GM23338 (cell line): ENCODE results near the gene SYT15. TPM values are rescaled to one million over a fixed set of nuclear protein-coding genes. Genes with fewer than 3 reads are reported as not detected.

ENCODE experiments used
- ATAC-seq: fragments of 200-7000 bp; cut with Tn5 transposase; 3 replicates; pipeline ENCODE4 v1.9.1; 2020
- DNase-seq: peaks from one replicate; pipeline ENCODE4 v3.0.0-alpha.2; 2015; ENCODE audit warnings: low spot score
- H2AFZ ChIP-seq: fragments of 200-600 bp; sonication (generic); 2 replicates; pipeline ENCODE4 v1.8.0; 2016; ENCODE audit warnings: antibody characterized with exemption, mild to moderate bottlenecking, moderate library complexity
- H3F3A ChIP-seq: fragments of 200-600 bp; sonication (generic); replicated peaks from 2 replicates; pipeline ENCODE4 v1.8.0; 2017; ENCODE audit warnings: antibody characterized with exemption, mixed run types, low read depth
- H3K27ac ChIP-seq: fragments of 200-600 bp; sonication (generic); 2 replicates; pipeline ENCODE4 v1.6.1; 2016; ENCODE audit warnings: low read depth
- H3K27me3 ChIP-seq: fragments of 200-600 bp; sonication (generic); 2 replicates; pipeline ENCODE4 v1.8.0; 2016; ENCODE audit warnings: mild to moderate bottlenecking, mixed run types, moderate library complexity; ENCODE audit not compliant: insufficient read depth
- H3K36me3 ChIP-seq: fragments of 200-600 bp; sonication (generic); 2 replicates; pipeline ENCODE4 v1.8.0; 2016; ENCODE audit warnings: mild to moderate bottlenecking; ENCODE audit not compliant: insufficient read depth
- H3K4me1 ChIP-seq: fragments of 200-600 bp; sonication (generic); 2 replicates; pipeline ENCODE4 v1.8.0; 2016; ENCODE audit warnings: mild to moderate bottlenecking, moderate library complexity; ENCODE audit not compliant: insufficient read depth
- H3K4me2 ChIP-seq: fragments of 200-600 bp; sonication (generic); 2 replicates; pipeline ENCODE4 v1.7.1; 2017; ENCODE audit warnings: mixed run types
- H3K4me3 ChIP-seq: fragments of 200-600 bp; sonication (generic); 2 replicates; pipeline ENCODE4 v1.6.1; 2016; ENCODE audit warnings: mixed run types
- H3K79me2 ChIP-seq: fragments of 200-600 bp; sonication (generic); replicated peaks from 2 replicates; pipeline ENCODE4 v1.8.0; 2017; ENCODE audit warnings: mild to moderate bottlenecking; ENCODE audit not compliant: insufficient read depth
- H3K9me2 ChIP-seq: fragments of 200-600 bp; sonication (generic); 2 replicates; pipeline ENCODE4 v1.8.0; 2017; ENCODE audit not compliant: insufficient read depth
- H4K20me1 ChIP-seq: fragments of 200-600 bp; sonication (generic); replicated peaks from 2 replicates; pipeline ENCODE4 v1.8.0; 2017; ENCODE audit warnings: mild to moderate bottlenecking; ENCODE audit not compliant: insufficient read depth
- H3K27ac Mint-ChIP-seq: 2 replicates; pipeline ENCODE4 v1.8.0; 2020; ENCODE audit warnings: inconsistent platforms, mild to moderate bottlenecking, moderate library complexity, mixed read lengths
- H3K27me3 Mint-ChIP-seq: 3 replicates; pipeline ENCODE4 v1.8.0; 2022; ENCODE audit warnings: low read depth, mild to moderate bottlenecking, moderate library complexity, mixed read lengths, inconsistent platforms; ENCODE audit not compliant: insufficient read depth, poor library complexity
- H3K36me3 Mint-ChIP-seq: 3 replicates; pipeline ENCODE4 v1.8.0; 2021; ENCODE audit warnings: low read depth, mild to moderate bottlenecking, inconsistent platforms, moderate library complexity, mixed read lengths
- H3K4me1 Mint-ChIP-seq: 3 replicates; pipeline ENCODE4 v1.8.0; 2020; ENCODE audit warnings: mild to moderate bottlenecking, inconsistent platforms, mixed read lengths
- H3K4me3 Mint-ChIP-seq: 3 replicates; pipeline ENCODE4 v1.8.0; 2021; ENCODE audit warnings: moderate library complexity, mild to moderate bottlenecking, inconsistent platforms, mixed read lengths
- H3K9me3 Mint-ChIP-seq: 3 replicates; pipeline ENCODE4 v1.8.0; 2020; ENCODE audit warnings: moderate library complexity, mild to moderate bottlenecking, inconsistent platforms, mixed read lengths
- CREB1 ChIP-seq: fragments of 250-450 bp; sonication (Bioruptor Pico); IDR thresholded peaks from 2 replicates; pipeline ENCODE4 v1.5.0; 2020; ENCODE audit warnings: low read depth, mild to moderate bottlenecking, moderate library complexity
- CTCF ChIP-seq, 2 experiments: fragments of 200-600 bp in 1 of 2; sonication (generic) in 1 of 2; conservative IDR thresholded peaks; 2 replicates each; pipeline versions ENCODE4 v1.5.1 to v1.6.1; 2016 to 2017; ENCODE audit warnings: antibody characterized with exemption in 2 of 2, low read depth in 2 of 2, mild to moderate bottlenecking in 2 of 2, moderate library complexity in 1 of 2
- EZH2phosphoT487 ChIP-seq: fragments of 200-600 bp; sonication (generic); IDR thresholded peaks from one replicate; pipeline ENCODE4 v1.8.1; 2018; ENCODE audit warnings: antibody characterized with exemption; ENCODE audit not compliant: unreplicated experiment
- REST ChIP-seq: IDR thresholded peaks from one replicate; pipeline ENCODE4 v1.6.1; 2018; ENCODE audit warnings: antibody characterized with exemption; ENCODE audit not compliant: unreplicated experiment
- STAT1 ChIP-seq: IDR thresholded peaks from one replicate; pipeline ENCODE4 v1.6.1; 2016; ENCODE audit warnings: antibody characterized with exemption; ENCODE audit not compliant: unreplicated experiment
- ZNF114 ChIP-seq: fragments of 250-450 bp; sonication (Bioruptor Pico); IDR thresholded peaks from 2 replicates; pipeline ENCODE4 v1.5.0; 2020; ENCODE audit warnings: mild to moderate bottlenecking, moderate library complexity
- ZNF462 ChIP-seq: fragments of 250-450 bp; sonication (Bioruptor Pico); IDR thresholded peaks from 2 replicates; pipeline ENCODE4 v1.5.0; 2020; ENCODE audit warnings: mild to moderate bottlenecking, moderate library complexity
- polyA plus RNA-seq: library from polyadenylated mRNA; unstranded; fragments of >200 nt; fragmentation: Nextera tagmentation; extraction: Ambion mirVana; gene quantifications from 2 replicates; pipeline ENCODE4 v1.2.1, GENCODE V29; 2016
- total RNA-seq: library from RNA; depleted of rRNA; stranded (reverse); fragments of >200 nt; shearing (Covaris generic); gene quantifications from 2 replicates; pipeline ENCODE4 v1.2.3, GENCODE V29; 2014

The SYT15 gene
- total and polyA plus RNA-seq, 2 experiments from 2014 or later = 1.5 TPM; not detected in 1

GRCh38 chr10:46538717-46539426, 40.1 kb upstream of the SYT15 start:
- H3K9me2 ChIP-seq = peaks cover 9% of the 10 kb centered on the region; the same call in 1 of the 2 replicates
- H3K27ac ChIP-seq = no peak overlapping the region
- H3K79me2 ChIP-seq = no peaks in the 10 kb centered on the region
- H3K27me3 ChIP-seq = no peaks in the 10 kb centered on the region; the same call in 1 of the 2 replicates
- no peak for DNase-seq
- peaks cover 3% of the 10 kb centered on the region; the same call in 1 of the 2 replicates for H4K20me1 ChIP-seq
- H3K4me3 ChIP-seq = no peak overlapping the region
- Mint-ChIP-seq H3K4me3 (no peak overlapping the region), H3K36me3 (no peaks in the 10 kb centered on the region; the same call in 2 of the 3 replicates), H3K9me3 (no peaks in the 10 kb centered on the region), H3K27ac (no peak overlapping the region), H3K27me3 (peaks cover 22% of the 10 kb centered on the region), H3K4me1 (peaks cover 28% of the 10 kb centered on the region)
- H2AFZ ChIP-seq = no peak overlapping the region
- H3K36me3 ChIP-seq = no peaks in the 10 kb centered on the region
- 0 out of 2 replicates have a peak, but pooled peaks cover 2% of the 10 kb centered on the region for H3F3A ChIP-seq
- ATAC-seq = no peak
- H3K4me1 ChIP-seq = peaks cover 24% of the 10 kb centered on the region
- no peak for TF ChIP-seq EZH2phosphoT487
- no peak for TF ChIP-seq STAT1
- TF ChIP-seq REST = no peak
- TF ChIP-seq ZNF462 (CRISPR knock-in tag) = no peak
- no peak for TF ChIP-seq CREB1
- no peak for TF ChIP-seq ZNF114
- no peak for TF ChIP-seq CTCF (conservative IDR thresholded peaks at IDR 0.05; ENCODE audit: low read depth in 2 of 2)
- H3K4me2 ChIP-seq = no peak overlapping the region
